Activated T-cell treated with anti-CD3 and anti-CD28 coated beads, Interleukin-2, amount 50 U/mL, for 72 hours (primary cell): ENCODE data around the gene JAG2. TPM values are rescaled to one million over a fixed set of nuclear protein-coding genes. Genes with fewer than 3 reads are reported as not detected.

Source experiments
- ATAC-seq, 2 donors: fragments of 150-1000 bp; cut with Tn5 transposase; replicated peaks in 1 of 2; 2 replicates each; pipeline ENCODE4 v1.10.0; 2021; ENCODE audit warnings: moderate library complexity in 2 of 2, mild to moderate bottlenecking in 1 of 2
- DNase-seq, 2 donors: peaks; one replicate each; pipeline ENCODE4 v3.0.0; 2021 to 2022; ENCODE audit warnings: mixed read lengths in 1 of 2
- H3K27ac Mint-ChIP-seq: one replicate; pipeline ENCODE4 v1.8.0; 2022; ENCODE audit warnings: mild to moderate bottlenecking, moderate library complexity, mixed read lengths
- H3K27me3 Mint-ChIP-seq: one replicate; pipeline ENCODE4 v1.8.0; 2022; ENCODE audit warnings: low read depth, mixed read lengths
- H3K36me3 Mint-ChIP-seq, 2 donors: one replicate each; pipeline ENCODE4 v1.8.0; 2022; ENCODE audit warnings: mixed read lengths in 2 of 2, mild to moderate bottlenecking in 1 of 2; ENCODE audit not compliant: insufficient read depth in 2 of 2
- H3K4me1 Mint-ChIP-seq: one replicate; pipeline ENCODE4 v1.8.0; 2022; ENCODE audit warnings: low read depth, mixed read lengths
- H3K4me3 Mint-ChIP-seq, 2 donors: one replicate each; pipeline ENCODE4 v1.8.0; 2022; ENCODE audit warnings: mild to moderate bottlenecking in 2 of 2, mixed read lengths in 2 of 2, moderate library complexity in 2 of 2
- H3K9me3 Mint-ChIP-seq, 2 donors: one replicate each; pipeline ENCODE4 v1.8.0; 2022; ENCODE audit warnings: mixed read lengths in 2 of 2
- total RNA-seq, 2 donors: library from RNA; stranded (reverse); gene quantifications; one replicate each; pipeline ENCODE4 v1.2.3, GENCODE V29; 2022

The JAG2 gene
- total RNA-seq, 2 donors from 2014 or later, result 3.1 to 5.4 TPM

DNA sequence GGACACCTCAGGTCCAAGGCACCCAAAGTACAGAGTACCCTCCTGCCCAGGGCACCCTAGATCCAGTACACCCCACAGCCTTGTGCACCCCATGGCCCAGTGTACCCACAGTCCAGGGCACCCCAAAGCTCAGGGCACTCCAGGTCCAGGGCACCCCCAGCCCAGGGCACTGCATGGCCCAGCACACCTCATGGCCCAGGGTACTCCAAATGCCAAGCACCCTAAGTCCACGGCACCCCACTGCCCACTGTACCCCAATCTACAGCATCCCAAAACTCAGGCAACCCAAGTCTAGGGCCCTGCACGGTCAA is 6.0 kb downstream of the JAG2 start:
- ATAC-seq (no peak), DNase-seq (no peak)
- H3K27me3 Mint-ChIP-seq, result no peaks in the 10 kb centered on the region
- H3K36me3 Mint-ChIP-seq, result no peaks in the 10 kb centered on the region
- no peak overlapping the region for H3K27ac Mint-ChIP-seq
- no peak overlapping the region for H3K4me3 Mint-ChIP-seq
- no peaks in the 10 kb centered on the region for H3K4me1 Mint-ChIP-seq
- no peaks in the 10 kb centered on the region for H3K9me3 Mint-ChIP-seq

DNA sequence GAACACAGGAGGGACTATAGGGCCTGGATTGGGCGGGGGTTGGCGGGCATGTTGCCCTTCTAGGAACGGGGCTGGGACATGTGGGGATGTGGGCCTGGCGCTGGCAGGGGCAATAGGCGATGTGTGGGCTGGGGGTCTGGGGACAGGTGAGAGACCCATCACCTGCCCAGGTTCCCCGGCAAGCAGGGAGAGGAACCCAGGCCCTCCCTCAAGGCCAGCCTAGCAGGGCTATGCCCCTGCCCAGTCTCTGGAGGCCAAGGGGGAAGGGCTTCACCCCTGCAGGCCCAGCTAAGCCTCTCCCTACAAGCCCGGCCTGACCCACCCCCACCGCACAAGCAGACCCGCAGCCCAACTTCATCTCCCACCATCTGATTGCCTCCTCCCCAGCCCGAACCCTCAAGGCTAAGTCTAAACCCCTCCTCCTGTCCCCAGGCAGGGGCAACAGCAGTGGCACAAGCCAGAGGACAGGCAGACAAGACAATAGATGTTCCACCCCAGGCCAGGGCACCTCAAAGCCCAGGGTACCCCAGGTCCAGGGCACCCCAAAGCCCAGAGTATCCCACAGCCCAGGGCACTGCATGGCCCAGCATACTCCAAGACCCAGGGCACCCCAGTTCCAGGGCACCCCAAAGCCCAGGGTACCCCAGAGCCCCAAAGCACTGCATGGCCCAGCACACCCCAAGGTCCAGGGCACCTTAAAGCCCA is 6.5 kb downstream of the JAG2 start:
- DNase-seq (no peak), ATAC-seq (peak; percentile 18 to 33)
- Mint-ChIP-seq H3K9me3 (no peaks in the 10 kb centered on the region), H3K4me3 (no peak overlapping the region), H3K4me1 (no peaks in the 10 kb centered on the region), H3K27ac (no peak overlapping the region), H3K27me3 (no peaks in the 10 kb centered on the region), H3K36me3 (no peaks in the 10 kb centered on the region)

DNA sequence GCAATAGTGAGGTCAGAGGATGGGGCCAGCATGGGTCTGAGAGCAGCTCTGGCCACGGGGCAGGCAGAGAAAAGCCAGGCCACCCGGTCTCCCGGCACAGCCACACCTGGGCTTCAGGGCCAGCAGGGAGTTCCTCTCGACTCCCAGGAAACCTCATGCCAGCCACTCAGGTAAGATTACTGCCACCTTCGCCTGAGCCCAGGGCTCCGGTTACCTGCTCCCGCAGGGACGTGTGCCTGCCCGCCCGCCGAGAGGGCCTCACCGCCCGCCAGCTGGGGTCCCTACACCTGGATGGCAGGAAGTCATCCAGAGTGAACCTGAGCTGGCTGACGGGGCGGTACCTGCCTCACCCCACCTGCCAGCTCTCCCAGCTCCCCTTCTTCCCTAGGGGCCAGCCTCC is 7.3 kb downstream of the JAG2 start:
- Mint-ChIP-seq H3K4me1 (no peaks in the 10 kb centered on the region), H3K27me3 (no peaks in the 10 kb centered on the region), H3K9me3 (no peaks in the 10 kb centered on the region), H3K27ac (no peak overlapping the region), H3K4me3 (no peak overlapping the region), H3K36me3 (no peaks in the 10 kb centered on the region)
- ATAC-seq (no peak), DNase-seq (no peak)

- Mint-ChIP-seq H3K36me3 (no peaks in the 10 kb centered on the region), H3K4me3 (no peak overlapping the region), H3K27ac (no peak overlapping the region), H3K9me3 (no peaks in the 10 kb centered on the region), H3K4me1 (no peaks in the 10 kb centered on the region), H3K27me3 (no peaks in the 10 kb centered on the region)
- no peak for ATAC-seq
- no peak for DNase-seq
Observed at GRCh38 chr14:105160776-105161175, 7.8 kb downstream of the JAG2 start.

- Mint-ChIP-seq H3K36me3 (no peaks in the 10 kb centered on the region), H3K9me3 (no peaks in the 10 kb centered on the region), H3K27ac (no peak overlapping the region), H3K4me3 (no peak overlapping the region), H3K27me3 (no peaks in the 10 kb centered on the region), H3K4me1 (no peaks in the 10 kb centered on the region)
- ATAC-seq (no peak), DNase-seq (no peak)
Observed at GRCh38 chr14:105159344-105159743, 9.2 kb downstream of the JAG2 start.

GRCh38 chr14:105158794-105159193 is 9.8 kb downstream of the JAG2 start:
- no peak for DNase-seq
- Mint-ChIP-seq H3K4me1 (no peaks in the 10 kb centered on the region), H3K27me3 (no peaks in the 10 kb centered on the region), H3K36me3 (no peaks in the 10 kb centered on the region), H3K9me3 (no peaks in the 10 kb centered on the region), H3K27ac (no peak overlapping the region), H3K4me3 (no peak overlapping the region)
- ATAC-seq, result no peak

DNA sequence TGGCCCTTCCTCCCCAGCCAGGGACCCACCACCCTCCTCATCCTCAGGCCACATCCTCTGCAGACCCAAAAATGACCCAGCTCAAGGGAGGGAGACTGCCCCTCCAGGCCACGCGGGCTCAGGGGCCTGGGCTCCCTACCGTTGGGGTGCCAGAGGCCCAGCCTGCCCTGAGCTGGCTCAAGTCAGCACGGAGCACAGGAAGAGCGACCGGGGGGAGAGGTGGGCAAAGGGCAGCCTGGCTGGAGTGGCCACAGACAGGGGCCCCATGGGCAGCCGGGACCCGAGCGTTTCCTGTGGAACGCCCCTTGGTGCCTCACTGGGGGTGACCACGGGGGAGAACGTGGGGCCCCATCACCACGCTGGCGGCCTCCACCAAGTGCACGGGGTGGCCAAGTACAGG is 10.7 kb downstream of the JAG2 start:
- ATAC-seq, result no peak
- Mint-ChIP-seq H3K27me3 (no peaks in the 10 kb centered on the region), H3K4me1 (no peaks in the 10 kb centered on the region), H3K9me3 (no peaks in the 10 kb centered on the region), H3K4me3 (no peak overlapping the region), H3K27ac (no peak overlapping the region), H3K36me3 (no peaks in the 10 kb centered on the region)
- DNase-seq, result no peak

GRCh38 chr14:105156414-105157375 is 11.9 kb downstream of the JAG2 start:
- no peaks in the 10 kb centered on the region for H3K9me3 Mint-ChIP-seq
- no peak overlapping the region for H3K27ac Mint-ChIP-seq
- H3K4me3 Mint-ChIP-seq, result no peak overlapping the region
- DNase-seq (no peak), ATAC-seq (no peak)
- no peaks in the 10 kb centered on the region for H3K4me1 Mint-ChIP-seq
- H3K27me3 Mint-ChIP-seq, result no peaks in the 10 kb centered on the region
- no peaks in the 10 kb centered on the region for H3K36me3 Mint-ChIP-seq

GRCh38 chr14:105155681-105156413 is 12.7 kb downstream of the JAG2 start:
- no peaks in the 10 kb centered on the region for H3K4me1 Mint-ChIP-seq
- ATAC-seq (no peak), DNase-seq (no peak)
- H3K4me3 Mint-ChIP-seq, result no peak overlapping the region
- H3K27ac Mint-ChIP-seq, result no peak overlapping the region
- H3K36me3 Mint-ChIP-seq, result no peaks in the 10 kb centered on the region
- H3K27me3 Mint-ChIP-seq, result no peaks in the 10 kb centered on the region
- H3K9me3 Mint-ChIP-seq, result no peaks in the 10 kb centered on the region

- no peak for DNase-seq
- no peak overlapping the region for H3K4me3 Mint-ChIP-seq
- H3K27ac Mint-ChIP-seq, result no peak overlapping the region
- H3K36me3 Mint-ChIP-seq, result no peaks in the 10 kb centered on the region
- ATAC-seq, result no peak
- H3K4me1 Mint-ChIP-seq, result no peaks in the 10 kb centered on the region
- H3K27me3 Mint-ChIP-seq, result no peaks in the 10 kb centered on the region
- H3K9me3 Mint-ChIP-seq, result no peaks in the 10 kb centered on the region
Observed at GRCh38 chr14:105155071-105155651, 13.4 kb downstream of the JAG2 start.

DNA sequence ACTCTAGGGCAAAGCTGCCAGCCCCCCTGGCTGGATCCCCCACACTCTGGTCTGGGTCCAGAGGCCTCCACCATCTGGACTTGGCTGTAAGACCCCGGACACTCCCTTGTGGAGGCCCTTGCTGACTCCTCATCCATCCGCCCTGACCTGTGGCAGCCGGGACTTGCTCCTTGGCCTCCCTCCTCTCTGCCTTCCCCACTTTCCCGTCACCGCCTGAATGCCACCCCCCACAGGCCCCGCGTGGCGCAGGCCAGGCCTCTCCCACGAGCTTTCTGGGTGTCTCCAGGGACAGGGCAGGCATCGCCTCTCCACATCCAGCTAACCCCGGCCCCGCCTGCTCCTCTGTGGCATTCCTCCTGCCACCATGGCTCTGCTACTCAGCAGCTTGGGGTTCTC is 14.1 kb downstream of the JAG2 start:
- no peak overlapping the region for H3K27ac Mint-ChIP-seq
- H3K27me3 Mint-ChIP-seq, result no peaks in the 10 kb centered on the region
- DNase-seq (no peak), ATAC-seq (no peak)
- no peak overlapping the region for H3K4me3 Mint-ChIP-seq
- no peaks in the 10 kb centered on the region for H3K9me3 Mint-ChIP-seq
- no peaks in the 10 kb centered on the region for H3K4me1 Mint-ChIP-seq
- no peaks in the 10 kb centered on the region for H3K36me3 Mint-ChIP-seq

DNA sequence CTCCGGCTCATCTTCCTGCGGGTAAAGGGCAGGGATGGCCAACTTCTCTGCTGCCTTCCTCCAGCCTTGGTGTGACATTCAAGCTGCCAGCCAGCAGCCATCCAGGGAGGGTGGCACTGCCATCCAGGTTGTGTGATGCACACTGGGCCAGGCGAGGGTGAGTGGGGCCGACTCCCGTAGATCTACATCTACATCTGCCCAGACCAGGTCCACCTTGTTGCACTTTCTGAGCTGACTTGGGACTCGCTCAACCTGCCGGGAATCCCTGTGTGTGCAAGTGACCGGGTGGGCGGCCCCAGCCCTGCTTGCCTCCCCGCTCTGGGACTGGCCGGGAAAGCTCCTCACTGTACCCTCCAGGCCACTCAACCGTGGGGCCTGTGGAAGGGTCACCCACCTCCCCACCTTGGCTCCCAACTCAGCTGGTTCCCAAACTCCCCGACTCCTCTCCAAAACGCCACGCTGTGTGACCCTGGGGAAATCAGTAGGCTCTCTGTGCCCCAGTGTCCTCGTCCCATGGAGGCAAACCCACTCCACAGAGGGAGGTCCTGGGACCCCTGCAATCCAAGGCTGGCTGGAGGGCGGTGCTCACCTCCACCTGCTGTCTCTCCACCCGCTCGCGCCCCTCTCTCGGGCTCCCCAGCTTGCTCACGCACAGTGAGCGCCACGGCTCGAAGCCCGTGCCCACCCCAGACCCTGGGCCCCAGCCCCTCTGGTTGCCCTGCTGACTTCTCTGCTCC is 14.7 kb downstream of the JAG2 start:
- Mint-ChIP-seq H3K9me3 (no peaks in the 10 kb centered on the region), H3K4me3 (no peak overlapping the region), H3K4me1 (no peaks in the 10 kb centered on the region), H3K27ac (no peak overlapping the region), H3K27me3 (no peaks in the 10 kb centered on the region), H3K36me3 (no peaks in the 10 kb centered on the region)
- ATAC-seq (no peak), DNase-seq (no peak)
